ENCODE results near the gene GCFC2. TPM values are rescaled to one million over a fixed set of nuclear protein-coding genes. Genes with fewer than 3 reads are reported as not detected.

Gene GCFC2
- total and polyA plus RNA-seq, 2 experiments from 2014 or later: 15.5 to 28.8 TPM

DNA sequence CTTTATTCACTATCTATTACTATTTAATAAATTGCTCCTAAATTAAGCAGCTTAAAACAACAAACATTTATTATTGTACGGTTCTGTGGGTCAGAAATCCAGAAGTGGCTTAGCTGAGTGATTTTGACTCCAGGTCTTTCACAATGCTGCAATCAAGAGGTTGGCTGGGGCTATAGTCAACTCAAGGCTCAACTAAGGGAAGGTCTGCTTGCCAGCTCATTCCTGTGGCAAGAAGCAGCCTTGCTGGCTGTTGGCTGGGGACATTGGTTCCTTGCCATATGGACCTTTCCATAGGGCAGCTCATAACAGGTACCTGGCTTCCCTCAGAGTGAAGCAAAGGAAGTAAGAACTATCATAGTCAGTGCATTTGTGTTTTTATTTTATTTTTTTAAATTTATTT lies 69.1 kb downstream of the GCFC2 start:
- Histone ChIP-seq H3K79me2 (peaks cover 3% of the 10 kb centered on the region), H3K27ac (no peak overlapping the region), H4K20me1 (ENCODE audit: insufficient read depth, poor library complexity, severe bottlenecking) (no peaks in the 10 kb centered on the region), H3K9me3 (ENCODE audit: low read depth) (no peaks in the 10 kb centered on the region), H3K4me1 (ENCODE audit: insufficient read depth) (peaks cover 5% of the 10 kb centered on the region), H3K27me3 (no peaks in the 10 kb centered on the region), H3K9me2 (replicated peaks; ENCODE audit: insufficient read depth) (no peaks in the 10 kb centered on the region), H3K4me2 (no peak overlapping the region), H3K36me3 (replicated peaks; ENCODE audit: insufficient read depth, low read depth) (no peaks in the 10 kb centered on the region), H3K4me3 (no peak overlapping the region), H2AFZ (no peak overlapping the region)
- TF ChIP-seq, protein P1, sequence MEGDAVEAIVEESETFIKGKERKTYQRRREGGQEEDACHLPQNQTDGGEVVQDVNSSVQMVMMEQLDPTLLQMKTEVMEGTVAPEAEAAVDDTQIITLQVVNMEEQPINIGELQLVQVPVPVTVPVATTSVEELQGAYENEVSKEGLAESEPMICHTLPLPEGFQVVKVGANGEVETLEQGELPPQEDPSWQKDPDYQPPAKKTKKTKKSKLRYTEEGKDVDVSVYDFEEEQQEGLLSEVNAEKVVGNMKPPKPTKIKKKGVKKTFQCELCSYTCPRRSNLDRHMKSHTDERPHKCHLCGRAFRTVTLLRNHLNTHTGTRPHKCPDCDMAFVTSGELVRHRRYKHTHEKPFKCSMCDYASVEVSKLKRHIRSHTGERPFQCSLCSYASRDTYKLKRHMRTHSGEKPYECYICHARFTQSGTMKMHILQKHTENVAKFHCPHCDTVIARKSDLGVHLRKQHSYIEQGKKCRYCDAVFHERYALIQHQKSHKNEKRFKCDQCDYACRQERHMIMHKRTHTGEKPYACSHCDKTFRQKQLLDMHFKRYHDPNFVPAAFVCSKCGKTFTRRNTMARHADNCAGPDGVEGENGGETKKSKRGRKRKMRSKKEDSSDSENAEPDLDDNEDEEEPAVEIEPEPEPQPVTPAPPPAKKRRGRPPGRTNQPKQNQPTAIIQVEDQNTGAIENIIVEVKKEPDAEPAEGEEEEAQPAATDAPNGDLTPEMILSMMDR (IDR thresholded peaks at IDR 0.05; ENCODE audit: poor library complexity): no peak
- TF ChIP-seq EZH2phosphoT487 (IDR thresholded peaks at IDR 0.05; ENCODE audit: low read depth, severe bottlenecking, unreplicated experiment) (no peak), EZH2 (IDR thresholded peaks at IDR 0.05; ENCODE audit: borderline replicate concordance) (no peak)
- 96% methylated on average over 1 of the region's 1 CpG for WGBS (ENCODE audit: low lambda C conversion rate, missing lambda C conversion rate)
- no peak for DNase-seq (ENCODE audit: low spot score)

DNA sequence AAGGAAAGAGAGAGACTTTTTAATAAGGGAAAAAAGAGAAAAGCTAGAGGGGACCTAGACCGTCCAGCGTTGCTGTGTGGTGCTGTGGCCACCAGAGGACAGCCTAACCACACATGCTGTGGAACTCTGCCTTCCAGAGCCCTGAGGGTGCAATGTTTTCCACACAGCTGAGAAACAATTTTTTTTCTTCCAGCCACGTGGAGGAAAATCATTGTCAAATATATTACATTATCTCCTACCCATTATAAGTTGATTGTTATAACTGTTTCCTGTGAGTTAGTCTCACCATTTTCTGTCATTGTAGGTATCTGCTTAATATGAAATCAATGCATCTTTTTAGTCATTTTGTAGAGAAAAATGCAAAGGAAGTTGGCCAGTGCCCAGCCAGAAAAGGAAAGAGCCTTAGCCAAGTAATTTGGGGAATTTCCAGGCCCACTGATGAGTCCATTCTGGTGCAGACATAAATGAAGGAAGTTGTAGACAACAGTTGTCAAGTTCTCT lies 70.0 kb downstream of the GCFC2 start:
- no peaks in the 10 kb centered on the region for H3K4me1 ChIP-seq (ENCODE audit: insufficient read depth)
- H2AFZ ChIP-seq: no peak overlapping the region
- TF ChIP-seq, protein P1 (IDR thresholded peaks at IDR 0.05; ENCODE audit: poor library complexity): peak; percentile 97
- TF ChIP-seq EZH2 (IDR thresholded peaks at IDR 0.05; ENCODE audit: borderline replicate concordance) (no peak), EZH2phosphoT487 (IDR thresholded peaks at IDR 0.05; ENCODE audit: low read depth, severe bottlenecking, unreplicated experiment) (no peak)
- H3K79me2 ChIP-seq: peaks cover under 1% of the 10 kb centered on the region
- H3K4me3 ChIP-seq: no peak overlapping the region
- no peak overlapping the region for H3K4me2 ChIP-seq
- H3K9me2 ChIP-seq (replicated peaks; ENCODE audit: insufficient read depth): no peaks in the 10 kb centered on the region
- H4K20me1 ChIP-seq (ENCODE audit: insufficient read depth, poor library complexity, severe bottlenecking): no peaks in the 10 kb centered on the region
- no peaks in the 10 kb centered on the region for H3K9me3 ChIP-seq (ENCODE audit: low read depth)
- no peaks in the 10 kb centered on the region for H3K27me3 ChIP-seq
- 0% methylated on average over 3 of the region's 3 CpGs for WGBS (ENCODE audit: low lambda C conversion rate, missing lambda C conversion rate)
- peak overlapping the region; percentile 8 for H3K27ac ChIP-seq
- no peaks in the 10 kb centered on the region for H3K36me3 ChIP-seq (replicated peaks; ENCODE audit: insufficient read depth, low read depth)
- peak; percentile 85 for DNase-seq (ENCODE audit: low spot score)

DNA sequence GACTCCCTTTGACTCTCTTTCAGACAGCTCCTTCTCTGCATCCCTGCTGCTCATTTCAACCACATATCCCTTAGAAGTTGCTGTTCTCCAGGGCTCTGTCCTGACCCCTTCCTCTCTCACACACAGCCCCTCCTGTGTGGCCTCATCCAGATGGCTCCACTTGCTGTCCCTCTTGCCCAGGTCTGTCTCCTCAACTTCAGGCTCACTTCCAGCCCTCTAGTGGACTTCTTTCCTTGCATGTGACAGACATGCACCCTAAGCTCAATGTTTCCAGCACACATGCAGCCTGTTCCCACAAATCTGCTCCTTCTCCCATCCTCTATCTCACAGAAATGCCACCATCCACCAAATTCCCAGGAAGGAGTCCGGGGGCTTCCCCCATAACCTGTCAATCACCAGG lies 73.1 kb downstream of the GCFC2 start:
- DNase-seq (ENCODE audit: low spot score): no peak
- H3K4me3 ChIP-seq: no peak overlapping the region
- H3K36me3 ChIP-seq (replicated peaks; ENCODE audit: insufficient read depth, low read depth): no peaks in the 10 kb centered on the region
- no peaks in the 10 kb centered on the region for H3K4me1 ChIP-seq (ENCODE audit: insufficient read depth)
- 60% methylated on average over 1 of the region's 1 CpG for WGBS (ENCODE audit: low lambda C conversion rate, missing lambda C conversion rate)
- no peaks in the 10 kb centered on the region for H3K9me2 ChIP-seq (replicated peaks; ENCODE audit: insufficient read depth)
- TF ChIP-seq EZH2 (IDR thresholded peaks at IDR 0.05; ENCODE audit: borderline replicate concordance) (no peak), EZH2phosphoT487 (IDR thresholded peaks at IDR 0.05; ENCODE audit: low read depth, severe bottlenecking, unreplicated experiment) (no peak)
- TF ChIP-seq, protein P1 (IDR thresholded peaks at IDR 0.05; ENCODE audit: poor library complexity): no peak
- H3K79me2 ChIP-seq: no peaks in the 10 kb centered on the region
- H4K20me1 ChIP-seq (ENCODE audit: insufficient read depth, poor library complexity, severe bottlenecking): no peaks in the 10 kb centered on the region
- no peaks in the 10 kb centered on the region for H3K9me3 ChIP-seq (ENCODE audit: low read depth)
- H3K27me3 ChIP-seq: no peaks in the 10 kb centered on the region
- no peak overlapping the region for H2AFZ ChIP-seq
- H3K27ac ChIP-seq: no peak overlapping the region
- no peak overlapping the region for H3K4me2 ChIP-seq
